Hepatocyte (in vitro differentiated cells): Measurements from ENCODE around the gene PTGES2.

Experiments
- CTCF ChIP-seq: fragments of 200-600 bp; sonication (generic); IDR thresholded peaks from 2 replicates; pipeline ENCODE4 v1.5.1; 2016; ENCODE audit warnings: antibody characterized with exemption, mild to moderate bottlenecking; ENCODE audit not compliant: poor library complexity
- EZH2 ChIP-seq: fragments of 200-600 bp; sonication (generic); IDR thresholded peaks from 2 replicates; pipeline ENCODE4 v1.6.1; 2016; ENCODE audit warnings: antibody characterized with exemption, mild to moderate bottlenecking, borderline replicate concordance
- EZH2phosphoT487 ChIP-seq: fragments of 200-600 bp; sonication (generic); IDR thresholded peaks from one replicate; pipeline ENCODE4 v1.6.1; 2018; ENCODE audit warnings: antibody characterized with exemption, mild to moderate bottlenecking, low read depth, moderate library complexity; ENCODE audit not compliant: unreplicated experiment, severe bottlenecking

- TF ChIP-seq CTCF (no peak), EZH2phosphoT487 (no peak), EZH2 (no peak)
Observed at GRCh38 chr9:128139621-128140020, 12.1 kb upstream of the PTGES2 start.
